ENCODE measurements around the gene DOCK10. TPM values are rescaled to one million over a fixed set of nuclear protein-coding genes. Genes with fewer than 3 reads are reported as not detected.
A peak's percentile ranks its signal among the peaks of the same experiment; 100 is the strongest.

DOCK10 gene
- total RNA-seq, 1 experiment from 2014 or later = 2.9 TPM

- Mint-ChIP-seq H3K27me3 (ENCODE audit: low read depth) (no peaks in the 10 kb centered on the region), H3K27ac (peak overlapping the region; percentile 30; the same call in 1 of the 2 replicates), H3K4me1 (peaks cover 10% of the 10 kb centered on the region), H3K9me3 (no peaks in the 10 kb centered on the region), H3K36me3 (no peaks in the 10 kb centered on the region), H3K4me3 (no peak overlapping the region)
- CTCF ChIA-PET = no interaction called here
- TF ChIP-seq OVOL2 (CRISPR knock-in tag; IDR thresholded peaks at IDR 0.05; ENCODE audit: borderline replicate concordance) (no peak), SMAD4 (CRISPR knock-in tag; IDR thresholded peaks at IDR 0.05) (no peak), MXD4 (CRISPR knock-in tag; IDR thresholded peaks at IDR 0.05; ENCODE audit: borderline replicate concordance) (no peak), TCF7 (CRISPR knock-in tag; IDR thresholded peaks at IDR 0.05; ENCODE audit: low read depth) (no peak), TEAD1 (CRISPR knock-in tag; IDR thresholded peaks at IDR 0.05) (no peak), EMX1 (CRISPR knock-in tag; IDR thresholded peaks at IDR 0.05) (no peak)
- ATAC-seq = no peak
- no peak for DNase-seq (ENCODE audit: low spot score)
- POLR2A ChIA-PET = no interaction called here
Observed at GRCh38 chr2:225025917-225026571, 16.2 kb downstream of the DOCK10 start.

GRCh38 chr2:225022188-225022587 is 20.1 kb downstream of the DOCK10 start:
- no peak for TF ChIP-seq ZNF416 (CRISPR knock-in tag; IDR thresholded peaks at IDR 0.05)
- no peak for TF ChIP-seq ARID4B (CRISPR knock-in tag; IDR thresholded peaks at IDR 0.05; ENCODE audit: borderline replicate concordance)
- TF ChIP-seq FOXP1 (CRISPR knock-in tag; IDR thresholded peaks at IDR 0.05; ENCODE audit: borderline replicate concordance) = no peak
- no peak for TF ChIP-seq ZNF138 (CRISPR knock-in tag; conservative IDR thresholded peaks at IDR 0.05)
- TF ChIP-seq ZSCAN18 (CRISPR knock-in tag; IDR thresholded peaks at IDR 0.05) = no peak
- no peak for TF ChIP-seq ZNF396 (CRISPR knock-in tag; IDR thresholded peaks at IDR 0.05; ENCODE audit: borderline replicate concordance)
- TF ChIP-seq ZMAT4 (CRISPR knock-in tag; IDR thresholded peaks at IDR 0.05) = no peak
- TF ChIP-seq IRF2 (CRISPR knock-in tag; IDR thresholded peaks at IDR 0.05; ENCODE audit: borderline replicate concordance, low read depth) = no peak
- Mint-ChIP-seq H3K4me1 (peaks cover 20% of the 10 kb centered on the region), H3K9me3 (no peaks in the 10 kb centered on the region), H3K36me3 (no peaks in the 10 kb centered on the region), H3K27ac (peak overlapping the region; percentile 12), H3K27me3 (ENCODE audit: low read depth) (no peaks in the 10 kb centered on the region), H3K4me3 (no peak overlapping the region)
- ChIA-PET POLR2A (no interaction called here), CTCF (no interaction called here)
- DNase-seq (ENCODE audit: low spot score) (no peak), ATAC-seq (no peak)

GRCh38 chr2:225020168-225020849 is 22.0 kb downstream of the DOCK10 start:
- Mint-ChIP-seq H3K27ac (no peak overlapping the region), H3K4me1 (peaks cover 22% of the 10 kb centered on the region), H3K36me3 (no peaks in the 10 kb centered on the region), H3K4me3 (no peak overlapping the region), H3K9me3 (no peaks in the 10 kb centered on the region), H3K27me3 (ENCODE audit: low read depth) (no peaks in the 10 kb centered on the region)
- DNase-seq (ENCODE audit: low spot score) = no peak
- CTCF ChIA-PET = interaction anchor here (1.2 kb wide), 1 partner anchor 11 kb away, joined by 3 read pairs; no protein-coding TSS in a partner anchor
- no peak for ATAC-seq
- TF ChIP-seq E2F1 (CRISPR knock-in tag; IDR thresholded peaks at IDR 0.05) (no peak), TEAD4 (CRISPR knock-in tag; IDR thresholded peaks at IDR 0.05) (no peak), ATF1 (CRISPR knock-in tag; IDR thresholded peaks at IDR 0.05) (no peak), ATF3 (CRISPR knock-in tag; conservative IDR thresholded peaks at IDR 0.05) (no peak)
- POLR2A ChIA-PET = no interaction called here
